Stimulated activated CD8-positive, alpha-beta memory T cell treated with anti-CD3 and anti-CD28 coated beads, Interleukin-4, amount 100 ng/mL, for 4 hours (primary cell): ENCODE results near the gene AGFG1.
"Not testable (repeated sequence)": the region's sequence is repeated elsewhere in the genome, so short reads cannot be mapped to it uniquely, and the experiment has no call there.

Experiments
- DNase-seq, 2 donors: peaks; one replicate each; pipeline ENCODE4 v3.0.0-alpha.2; 2020; ENCODE audit warnings: low read depth in 2 of 2, low spot score in 1 of 2

Gene AGFG1

DNA sequence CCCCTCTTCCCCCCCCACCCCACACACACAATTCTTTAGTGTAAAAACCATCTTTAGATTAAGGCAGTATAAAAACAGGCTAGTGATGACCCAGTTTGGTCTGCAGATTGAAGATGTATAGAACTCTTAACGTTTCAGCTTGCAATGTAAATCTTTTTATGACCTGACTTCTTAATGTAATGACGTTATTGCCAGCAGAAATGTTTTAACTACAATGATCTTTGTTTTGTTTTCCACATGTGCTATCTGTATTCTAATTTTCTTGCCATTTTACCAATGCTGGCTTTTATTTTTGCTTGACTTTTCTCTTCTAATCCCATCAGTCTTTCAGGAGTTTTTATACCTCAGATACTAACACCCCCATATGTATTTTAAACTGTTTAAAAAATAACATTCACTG, 25.2 kb downstream of the AGFG1 start:
- no peak for DNase-seq

- DNase-seq, result no peak
Measured at GRCh38 chr2:227499627-227500300, 27.8 kb downstream of the AGFG1 start.

DNA sequence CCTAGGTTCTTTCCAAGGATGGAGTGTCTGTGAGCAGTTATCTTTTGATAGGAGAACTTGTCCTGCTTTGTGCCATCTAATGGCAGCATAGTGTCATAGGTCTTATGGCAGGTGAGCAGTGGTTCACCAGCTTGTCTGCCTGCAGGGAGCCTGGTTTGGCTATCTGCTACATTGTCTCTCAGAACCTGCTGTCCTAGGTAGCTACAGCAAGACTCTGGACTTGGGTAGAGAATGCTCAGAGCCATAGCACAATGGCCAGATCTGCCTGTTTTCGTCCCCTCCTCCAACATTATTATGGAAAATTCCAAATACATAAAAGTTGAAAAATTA, 28.3 kb downstream of the AGFG1 start:
- no peak for DNase-seq

GRCh38 chr2:227503433-227504406, 31.8 kb downstream of the AGFG1 start:
- DNase-seq, result no peak

DNA sequence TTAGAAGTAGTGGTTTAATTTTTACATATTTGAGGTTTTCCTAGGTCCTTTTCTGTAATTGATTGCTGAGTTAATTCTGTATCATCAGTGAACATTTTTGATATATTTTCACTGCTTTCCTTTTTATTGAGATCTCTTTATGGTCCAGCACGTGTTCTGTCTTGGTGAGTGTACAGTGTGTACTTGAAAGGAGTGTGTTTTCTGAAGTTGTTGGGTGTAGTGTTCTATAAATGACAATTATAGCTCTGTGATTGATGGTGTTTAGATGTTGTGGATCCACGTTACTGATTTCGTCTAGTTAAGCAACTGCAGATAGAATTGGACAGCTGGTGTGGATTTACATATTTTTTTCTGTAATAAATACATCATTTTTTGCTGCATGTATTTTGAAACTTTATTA, 32.7 kb downstream of the AGFG1 start:
- DNase-seq, result no peak

DNA sequence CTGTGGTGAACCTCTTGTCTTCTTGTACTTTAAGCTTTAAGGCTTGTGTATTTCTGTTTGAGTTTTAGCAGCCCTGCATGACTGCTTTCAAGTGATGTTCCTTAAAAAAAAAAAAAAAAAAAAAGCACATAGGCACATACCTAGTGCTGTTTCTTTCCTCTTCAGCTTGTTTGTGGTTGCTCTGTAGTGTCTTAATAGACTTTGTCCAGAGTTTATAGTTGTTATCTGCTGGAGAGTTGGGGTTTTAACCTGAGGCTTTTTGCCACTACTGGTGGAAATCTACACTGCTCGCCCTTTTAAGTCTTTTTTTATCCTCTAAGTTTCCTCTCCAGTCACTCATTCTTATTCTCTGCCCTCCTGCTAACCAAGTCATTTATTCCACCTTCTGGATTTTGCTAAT, 34.5 kb downstream of the AGFG1 start:
- DNase-seq, result no peak

- no peak for DNase-seq
Measured at GRCh38 chr2:227507963-227508362, 36.0 kb downstream of the AGFG1 start.

DNA sequence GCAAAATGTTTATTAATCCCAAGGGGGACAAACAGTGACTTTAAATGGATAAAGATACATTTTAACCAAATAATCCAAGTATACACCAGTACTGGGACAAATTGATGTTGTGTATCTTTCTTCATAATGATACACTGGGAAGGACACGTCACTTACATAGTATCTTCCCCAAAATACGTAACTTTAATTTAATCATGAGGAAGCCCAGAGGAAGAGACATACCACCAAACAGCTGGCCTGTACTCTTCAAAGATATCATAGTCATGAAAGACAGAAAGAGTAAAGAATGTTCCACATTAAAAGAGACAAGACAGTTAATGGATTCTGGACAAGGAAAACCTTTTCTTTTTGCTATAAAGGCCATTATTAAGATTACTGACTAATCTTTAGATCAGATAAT, 37.1 kb downstream of the AGFG1 start:
- no peak for DNase-seq

DNA sequence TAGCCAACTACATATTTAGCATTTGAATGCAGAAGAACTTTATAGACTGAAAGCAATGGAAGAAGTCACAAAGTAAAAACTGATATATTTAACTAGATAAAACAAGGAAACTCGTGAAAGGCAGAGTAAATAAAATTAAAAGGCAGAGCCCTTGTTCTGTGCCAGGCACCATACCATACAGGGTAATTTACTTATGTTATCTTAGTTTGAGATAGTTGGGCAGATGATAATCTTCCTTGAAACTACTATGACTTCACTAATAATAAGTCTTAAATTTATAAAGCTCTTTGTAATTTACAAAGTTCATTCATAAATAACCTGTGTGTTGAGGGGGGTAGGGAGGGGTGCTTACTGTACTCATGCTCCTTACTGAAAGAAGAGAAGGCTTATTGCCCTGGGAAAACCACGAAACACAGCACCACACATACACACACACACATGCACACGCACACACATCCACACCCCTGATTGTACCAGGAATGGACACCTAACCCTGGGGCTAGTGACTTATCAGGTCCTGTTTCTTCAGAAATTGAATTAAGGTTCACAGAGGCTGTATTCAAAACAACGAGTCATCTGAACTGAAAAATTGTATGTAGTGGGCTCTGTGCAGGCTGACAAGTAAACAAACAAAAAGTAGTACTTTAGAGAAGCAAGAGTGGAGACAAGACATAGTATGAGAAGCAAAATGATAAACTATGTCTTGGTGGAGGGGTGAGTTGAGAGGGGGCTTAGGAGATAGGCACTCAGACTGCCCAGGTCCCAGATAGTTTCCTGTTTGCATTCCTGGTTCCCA, 38.1 kb downstream of the AGFG1 start:
- DNase-seq, result no peak

- DNase-seq, result no peak
Measured at GRCh38 chr2:227510620-227510958, 38.6 kb downstream of the AGFG1 start.

GRCh38 chr2:227511239-227511930, 39.4 kb downstream of the AGFG1 start:
- DNase-seq, result no peak

DNA sequence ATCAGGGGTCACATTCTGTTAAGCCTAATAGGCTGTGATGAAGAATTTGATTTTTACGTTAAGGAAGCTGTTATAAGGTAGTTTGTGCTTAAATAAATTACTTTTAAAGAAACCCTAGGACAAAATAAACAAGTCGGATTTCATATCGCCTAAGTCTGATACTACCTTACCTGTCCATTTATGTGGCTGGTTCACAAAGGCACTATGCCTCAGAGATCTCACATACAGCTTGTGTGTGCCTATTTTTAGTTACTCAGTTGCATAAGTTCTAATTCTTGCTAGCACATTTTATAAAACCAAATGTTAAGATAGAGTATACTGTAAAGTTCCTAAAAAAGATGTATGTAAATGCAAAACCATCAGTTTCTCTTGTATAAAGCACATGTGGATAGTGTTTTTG, 40.0 kb downstream of the AGFG1 start:
- no peak for DNase-seq

DNA sequence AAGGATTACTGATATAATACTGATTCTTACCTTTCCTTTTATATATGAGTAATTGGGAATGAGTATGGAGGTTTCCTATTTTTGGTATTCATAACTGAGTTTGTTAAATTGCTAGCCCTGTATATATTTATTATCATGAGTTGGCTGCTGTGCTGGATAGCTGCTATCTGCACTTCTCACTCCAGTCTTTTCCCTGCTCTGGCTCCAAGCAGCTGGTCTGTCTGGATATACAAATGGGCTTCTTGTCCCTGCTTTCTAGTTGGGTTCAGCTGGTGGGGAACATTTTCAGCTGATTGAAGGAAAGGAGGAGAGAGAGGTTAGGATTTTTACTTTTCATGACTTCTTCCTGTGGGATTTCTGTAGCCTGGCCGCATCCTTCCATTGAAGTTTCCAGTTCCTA, 41.2 kb downstream of the AGFG1 start:
- DNase-seq, result no peak

DNA sequence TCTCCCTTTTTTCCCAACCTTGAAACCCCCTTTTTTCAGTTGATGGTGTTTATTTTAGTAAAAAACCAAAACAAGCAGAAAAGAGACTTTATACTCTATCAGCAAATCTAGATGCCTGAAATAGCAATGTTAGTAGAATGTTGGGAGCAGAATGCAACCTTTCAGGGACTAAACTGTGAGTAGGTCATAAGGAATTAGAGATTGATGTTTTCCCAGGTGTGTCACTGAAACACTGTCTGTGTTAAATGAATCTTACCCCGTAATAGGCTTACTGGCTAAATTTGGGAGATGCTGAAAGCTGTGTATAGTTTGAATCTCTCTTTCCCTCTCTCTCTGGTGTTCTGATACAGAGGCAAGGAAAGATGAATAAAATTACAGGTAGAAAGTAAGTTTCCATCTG, 43.8 kb downstream of the AGFG1 start:
- DNase-seq, result no peak

GRCh38 chr2:227517724-227518123, 45.8 kb downstream of the AGFG1 start:
- no peak for DNase-seq

- DNase-seq, result not testable (repeated sequence)
Measured at GRCh38 chr2:227518278-227518865, 46.4 kb downstream of the AGFG1 start.

DNA sequence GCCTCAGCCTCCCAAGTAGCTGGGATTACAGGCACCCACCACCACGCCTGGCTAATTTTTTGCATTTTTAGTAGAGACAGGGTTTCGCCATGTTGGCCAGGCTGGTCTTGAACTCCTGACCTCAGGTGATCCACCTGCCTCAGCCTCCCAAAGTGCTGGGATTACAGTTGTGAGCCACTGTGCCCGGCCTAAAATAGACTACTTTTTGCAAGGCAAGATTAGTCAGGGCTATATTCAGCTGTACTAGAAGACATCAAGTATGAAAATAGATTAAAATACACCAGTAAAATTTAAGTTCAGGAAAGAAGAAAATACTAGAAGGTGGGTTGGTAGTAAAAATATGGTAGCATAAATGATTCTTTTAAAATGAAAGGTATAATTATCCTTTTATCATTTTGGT, 49.2 kb downstream of the AGFG1 start:
- not testable (repeated sequence) for DNase-seq

GRCh38 chr2:227524665-227525064, 52.7 kb downstream of the AGFG1 start:
- no peak for DNase-seq

- DNase-seq, result no peak
Measured at GRCh38 chr2:227527351-227527750, 55.4 kb downstream of the AGFG1 start.

DNA sequence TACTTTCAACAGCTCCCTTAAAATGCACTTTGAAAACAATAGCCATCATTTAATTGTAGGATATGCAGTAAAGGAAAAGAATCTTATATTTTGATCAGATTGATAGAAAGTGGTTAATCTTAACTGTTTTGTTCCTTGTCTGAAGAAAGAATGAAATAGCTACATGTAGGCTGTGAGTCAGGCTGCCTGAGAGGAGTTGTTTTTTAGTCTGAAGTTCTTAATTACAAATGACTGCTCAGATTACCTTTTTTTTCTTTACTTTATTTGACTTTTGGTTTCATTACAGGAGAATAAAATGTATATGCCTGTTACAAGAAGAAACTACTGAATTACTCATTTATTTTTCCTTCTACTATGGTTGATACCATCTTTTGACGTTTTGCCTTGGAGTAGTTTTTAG, 56.8 kb downstream of the AGFG1 start:
- DNase-seq, result no peak

GRCh38 chr2:227529871-227530270, 57.9 kb downstream of the AGFG1 start:
- DNase-seq, result no peak
